ENCODE data around the gene TBKBP1.

TBKBP1 gene, protein sequence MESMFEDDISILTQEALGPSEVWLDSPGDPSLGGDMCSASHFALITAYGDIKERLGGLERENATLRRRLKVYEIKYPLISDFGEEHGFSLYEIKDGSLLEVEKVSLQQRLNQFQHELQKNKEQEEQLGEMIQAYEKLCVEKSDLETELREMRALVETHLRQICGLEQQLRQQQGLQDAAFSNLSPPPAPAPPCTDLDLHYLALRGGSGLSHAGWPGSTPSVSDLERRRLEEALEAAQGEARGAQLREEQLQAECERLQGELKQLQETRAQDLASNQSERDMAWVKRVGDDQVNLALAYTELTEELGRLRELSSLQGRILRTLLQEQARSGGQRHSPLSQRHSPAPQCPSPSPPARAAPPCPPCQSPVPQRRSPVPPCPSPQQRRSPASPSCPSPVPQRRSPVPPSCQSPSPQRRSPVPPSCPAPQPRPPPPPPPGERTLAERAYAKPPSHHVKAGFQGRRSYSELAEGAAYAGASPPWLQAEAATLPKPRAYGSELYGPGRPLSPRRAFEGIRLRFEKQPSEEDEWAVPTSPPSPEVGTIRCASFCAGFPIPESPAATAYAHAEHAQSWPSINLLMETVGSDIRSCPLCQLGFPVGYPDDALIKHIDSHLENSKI
- long read RNA-seq, donor 1, full-length matches to known transcripts: 1 of 1 reads
- long read RNA-seq, donor 1, partial matches to known transcripts: 0 of 1 reads
- long read RNA-seq, donor 1, other reads (novel, unspliced or antisense): 0 of 1 reads
- long read RNA-seq, donor 2: 0 reads
- long read RNA-seq, donor 3: 0 reads
- long read RNA-seq, donor 4, partial matches to known transcripts: 7 of 7 reads
- long read RNA-seq, donor 4, other reads (novel, unspliced or antisense): 0 of 7 reads
- long read RNA-seq, donor 5: 0 reads
- long read RNA-seq, donor 6, partial matches to known transcripts: 5 of 6 reads
- long read RNA-seq, donor 6, other reads (novel, unspliced or antisense): 0 of 6 reads
- long read RNA-seq, donor 7: 0 reads
- long read RNA-seq, donor 8, full-length matches to known transcripts: 1 of 1 reads
- long read RNA-seq, donor 8, partial matches to known transcripts: 0 of 1 reads
- long read RNA-seq, donor 8, other reads (novel, unspliced or antisense): 0 of 1 reads

DNA sequence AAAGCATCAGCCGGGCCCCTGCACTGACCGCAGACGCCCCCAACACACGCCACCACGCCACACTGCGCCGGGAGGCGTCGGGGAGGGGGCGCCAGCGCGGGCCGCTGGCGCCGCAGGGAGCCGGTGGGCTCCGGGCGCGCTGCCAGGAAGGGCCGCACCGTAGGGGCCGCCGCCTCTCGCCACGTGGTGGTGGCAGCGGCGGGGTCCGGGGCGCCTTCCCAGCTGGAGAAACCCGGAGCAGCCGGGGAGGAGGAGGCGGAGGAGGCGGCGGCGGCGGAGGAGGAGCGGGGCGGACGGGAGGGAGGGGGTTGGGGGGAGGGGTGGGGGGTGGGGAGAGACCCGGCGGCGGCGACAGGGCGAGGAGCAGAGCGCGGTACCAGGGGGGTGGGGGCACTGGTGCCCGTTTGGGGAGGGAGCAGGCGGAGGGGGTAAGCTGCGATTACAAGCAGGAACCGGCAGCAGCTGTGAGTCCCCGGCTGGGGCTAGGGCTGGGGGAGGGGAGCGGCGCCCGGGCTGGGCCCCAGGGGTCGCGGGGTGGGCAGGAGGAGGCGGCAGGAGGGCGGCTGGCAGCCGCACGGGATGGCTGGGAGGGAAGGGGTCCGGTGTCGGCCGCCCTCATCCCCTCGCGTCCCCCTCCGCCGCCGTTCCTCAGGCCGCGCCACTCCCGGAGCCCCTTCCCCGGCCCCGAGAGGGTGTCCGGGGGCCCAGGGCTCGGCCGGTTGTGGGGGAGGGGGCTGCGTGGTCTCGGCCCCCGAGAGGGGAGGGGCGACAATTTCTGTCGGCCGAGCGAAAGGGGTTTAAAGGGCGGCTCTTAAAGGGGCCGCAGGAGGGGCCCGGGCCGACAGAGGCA lies at the start of gene TBKBP1:
Gene TBKBP1, plus strand, starts transcription at position 431 of the 850 bp plus-strand sequence. CDS start 1,952 bp downstream, outside the sequence.
- peak; percentile 87 for DNase-seq

DNA sequence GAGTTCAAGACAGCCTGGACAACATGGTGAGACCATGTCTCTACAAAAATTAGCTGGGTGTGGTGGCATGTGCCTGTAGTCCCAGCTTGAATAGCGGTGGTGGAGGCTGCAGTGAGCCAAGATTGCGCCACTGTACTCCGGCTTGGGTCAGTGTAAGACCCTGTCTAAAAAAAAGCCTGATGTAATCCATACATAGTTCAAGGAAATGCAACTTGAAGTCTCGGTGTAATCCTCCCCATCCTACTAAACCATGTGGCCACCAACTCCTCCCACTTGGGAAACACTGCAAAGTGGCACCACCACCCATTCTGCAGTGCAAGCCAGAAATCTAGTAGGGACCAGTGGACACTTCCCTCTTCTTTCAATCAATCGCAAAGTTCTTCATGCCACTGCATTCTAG lies 49.6 kb upstream of the TBKBP1 start:
- no peak for DNase-seq

DNA sequence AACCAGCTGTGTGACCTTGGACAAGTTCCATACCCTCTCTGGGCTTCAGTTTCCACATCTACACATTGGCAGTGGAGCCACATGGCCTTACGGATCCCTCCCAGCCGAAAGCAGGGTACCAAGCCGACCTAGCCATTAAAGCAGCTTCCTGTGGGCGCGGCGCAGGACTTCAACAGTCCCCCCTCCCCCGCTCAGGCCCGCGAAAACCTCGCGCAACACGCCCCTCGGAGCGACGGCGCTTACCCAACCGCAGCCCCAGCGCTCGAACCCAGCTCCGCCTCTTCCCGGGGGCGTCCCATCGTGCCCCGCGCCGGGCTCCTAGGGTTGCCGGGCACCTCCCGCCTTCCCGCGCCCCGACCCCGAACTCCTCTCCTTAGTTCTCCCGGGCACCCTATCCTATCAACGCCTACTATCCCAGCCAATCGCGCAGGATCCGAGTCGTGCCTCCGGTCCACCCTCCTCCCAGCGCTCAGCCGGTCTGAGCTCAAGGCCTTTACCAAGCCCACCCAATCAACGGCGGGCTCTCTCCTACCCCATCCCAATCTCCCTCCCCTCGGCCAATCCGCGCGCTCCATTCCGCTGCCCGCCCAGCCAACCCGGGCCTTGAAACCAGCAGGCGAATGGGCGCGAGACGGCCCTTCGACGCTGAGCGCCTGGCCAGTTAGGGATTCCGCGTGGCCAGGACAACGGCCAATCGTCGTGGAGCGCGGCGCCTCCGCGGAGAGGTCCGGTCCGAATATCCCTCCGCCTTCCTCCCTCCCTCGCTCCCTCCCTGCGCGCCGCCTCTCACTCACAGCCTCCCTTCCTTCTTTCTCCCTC lies 44.6 kb upstream of the TBKBP1 start, which contains the start of gene KPNB1:
Gene KPNB1, plus strand, starts transcription at position 767 of the 819 bp plus-strand sequence. CDS start 326 bp downstream, outside the sequence.
- peak; percentile 91 for DNase-seq

DNA sequence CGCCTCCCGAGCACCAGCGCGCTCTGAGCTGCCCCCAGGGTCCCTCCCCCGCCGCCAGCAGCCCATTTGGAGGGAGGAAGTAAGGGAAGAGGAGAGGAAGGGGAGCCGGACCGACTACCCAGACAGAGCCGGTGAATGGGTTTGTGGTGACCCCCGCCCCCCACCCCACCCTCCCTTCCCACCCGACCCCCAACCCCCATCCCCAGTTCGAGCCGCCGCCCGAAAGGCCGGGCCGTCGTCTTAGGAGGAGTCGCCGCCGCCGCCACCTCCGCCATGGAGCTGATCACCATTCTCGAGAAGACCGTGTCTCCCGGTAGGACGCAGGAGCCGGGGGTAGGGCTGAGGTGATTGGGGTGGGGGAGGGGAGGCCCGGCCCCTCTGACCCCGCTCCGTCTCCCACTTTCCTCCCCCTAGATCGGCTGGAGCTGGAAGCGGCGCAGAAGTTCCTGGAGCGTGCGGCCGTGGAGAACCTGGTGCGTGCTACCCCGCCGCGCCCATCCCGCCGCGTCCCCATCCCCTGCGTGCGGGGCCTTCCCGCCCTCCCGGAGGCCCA lies 43.9 kb upstream of the TBKBP1 start:
- DNase-seq: peak; percentile 78

DNA sequence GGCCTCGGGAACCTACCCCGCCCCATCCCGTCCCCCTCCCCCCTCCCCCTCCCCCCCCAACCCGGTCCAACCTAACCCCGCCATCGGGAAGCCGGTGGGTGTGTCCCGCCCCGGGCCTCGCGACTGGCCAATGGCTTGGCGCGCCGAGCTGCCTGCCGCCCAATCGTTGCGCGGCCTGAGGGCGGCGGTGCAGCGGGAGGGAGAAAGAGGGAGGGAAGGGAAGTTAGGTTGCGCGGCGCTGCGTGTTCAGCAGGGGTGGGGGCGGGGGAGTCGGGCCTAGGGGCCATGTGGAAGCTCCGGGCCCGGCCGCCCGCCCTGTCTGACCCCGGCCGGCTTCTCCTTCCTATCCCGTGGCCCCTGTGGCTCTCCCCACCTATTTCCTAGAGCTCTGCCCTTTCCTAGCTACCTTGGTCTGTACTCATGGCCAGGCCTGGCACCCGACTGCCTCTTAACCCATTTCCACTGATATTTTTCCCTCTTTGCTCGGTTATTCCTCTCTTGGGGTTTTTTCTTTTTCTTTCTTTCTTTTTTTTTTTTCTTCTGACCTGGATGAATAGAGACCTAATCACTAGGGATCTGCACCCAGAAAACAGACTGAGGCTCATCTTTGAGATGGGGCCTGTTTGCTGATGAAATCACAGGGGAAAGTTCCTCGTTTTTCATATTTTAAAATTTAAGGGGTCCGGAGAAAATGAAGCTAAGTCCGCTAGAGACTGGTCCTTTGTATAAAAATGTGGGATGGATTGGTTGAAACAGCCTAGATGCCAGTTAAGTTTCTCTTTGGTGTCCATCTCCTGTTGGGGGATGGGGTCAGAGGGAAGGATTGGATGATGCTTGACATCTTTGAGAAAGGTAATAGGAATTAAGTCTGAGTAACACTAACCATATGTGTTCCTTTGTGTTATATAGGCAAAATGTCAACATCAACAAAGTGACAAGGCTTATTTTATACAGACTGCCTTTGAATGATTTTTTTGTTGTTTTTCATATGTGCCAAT lies 43.1 kb upstream of the TBKBP1 start:
- peak; percentile 77 for DNase-seq

DNA sequence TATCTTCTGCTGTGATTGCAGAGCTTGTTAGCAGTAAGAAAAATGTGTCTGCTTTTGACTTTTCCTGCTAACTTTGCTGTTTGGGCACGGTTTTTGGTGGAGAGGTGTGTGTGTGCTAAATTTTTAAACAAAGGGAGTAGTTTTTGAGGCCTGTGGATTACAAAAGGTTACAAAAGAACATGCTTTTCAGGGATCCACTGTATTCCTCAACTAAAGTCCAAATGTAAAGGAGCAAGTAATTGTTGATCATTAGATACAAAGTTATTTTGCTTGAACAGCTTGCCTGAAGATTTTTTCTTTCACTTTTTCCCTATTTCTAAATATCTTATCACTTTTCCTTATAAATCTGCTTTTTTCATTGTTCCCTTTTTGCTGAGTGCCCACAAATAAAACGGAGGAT lies 42.3 kb upstream of the TBKBP1 start:
- DNase-seq: no peak

DNA sequence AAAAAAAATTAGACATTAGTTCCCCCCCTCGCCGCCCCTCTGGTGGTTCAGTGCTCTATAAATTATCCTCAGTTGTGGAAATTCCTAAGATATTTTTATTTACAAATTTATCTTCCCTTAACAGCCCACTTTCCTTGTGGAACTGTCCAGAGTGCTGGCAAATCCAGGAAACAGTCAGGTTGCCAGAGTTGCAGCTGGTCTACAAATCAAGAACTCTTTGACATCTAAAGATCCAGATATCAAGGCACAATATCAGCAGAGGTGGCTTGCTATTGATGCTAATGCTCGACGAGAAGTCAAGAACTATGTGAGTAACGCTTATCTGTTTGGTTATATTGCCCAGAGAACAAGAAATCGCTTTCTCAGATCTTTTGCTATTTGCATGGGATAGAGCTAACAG lies 41.4 kb upstream of the TBKBP1 start:
- no peak for DNase-seq

DNA sequence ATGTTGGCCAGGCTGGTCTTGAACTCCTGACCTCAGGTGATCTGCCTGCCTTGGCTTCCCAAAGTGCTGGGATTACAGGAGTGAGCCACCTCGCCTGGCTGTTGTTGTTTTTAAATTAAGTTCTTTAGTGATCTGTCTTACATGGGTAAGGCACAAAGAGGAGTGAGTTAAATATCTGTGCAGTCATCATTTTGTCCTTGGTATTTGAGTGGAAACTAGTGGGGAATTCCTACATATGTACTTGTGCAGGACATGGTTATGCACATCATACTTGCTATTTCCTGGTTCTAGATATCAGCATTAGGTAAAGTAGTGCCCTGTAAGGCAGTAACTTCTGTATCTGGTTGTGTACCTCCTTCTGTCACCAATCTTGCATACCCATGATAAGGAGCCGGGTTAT lies 40.5 kb upstream of the TBKBP1 start:
- no peak for DNase-seq

DNA sequence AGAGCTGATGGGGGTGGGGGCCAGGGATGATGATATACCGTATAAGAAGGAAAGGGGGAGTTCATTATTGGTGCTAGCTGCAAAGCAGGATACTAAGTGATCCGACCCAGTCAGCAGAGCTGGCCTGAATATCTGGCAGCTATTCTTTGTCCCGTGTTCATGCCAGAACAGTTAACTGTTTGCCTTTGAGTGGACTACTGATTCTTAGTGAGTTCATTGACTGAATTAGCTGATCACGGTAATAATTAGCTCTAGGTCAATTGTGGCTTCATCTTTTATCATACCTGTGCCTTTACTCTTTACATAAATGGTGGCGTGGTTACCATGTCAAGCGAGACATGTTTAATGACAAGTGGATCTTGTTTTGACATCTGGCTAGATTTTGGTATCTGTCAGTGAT lies 39.0 kb upstream of the TBKBP1 start:
- no peak for DNase-seq

DNA sequence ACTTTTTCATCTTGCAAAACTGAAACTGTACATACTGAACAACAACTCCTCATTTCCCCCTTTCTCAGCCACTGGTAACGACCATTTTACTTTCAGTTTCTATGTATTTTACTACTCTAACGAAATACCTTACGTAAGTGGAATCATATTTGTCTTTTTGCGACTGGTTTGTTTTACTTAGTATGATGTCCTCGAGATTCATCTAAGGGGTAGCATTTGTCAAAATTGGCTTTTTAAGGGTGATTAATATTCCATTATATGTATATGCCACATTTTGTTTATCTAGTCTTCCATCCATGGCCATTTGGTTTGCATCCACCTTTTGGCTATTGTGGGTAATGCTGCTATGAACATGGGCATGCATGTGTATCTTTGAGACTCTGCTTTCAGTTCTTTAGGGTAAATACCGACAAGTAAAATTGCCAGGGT lies 33.9 kb upstream of the TBKBP1 start:
- DNase-seq: no peak

DNA sequence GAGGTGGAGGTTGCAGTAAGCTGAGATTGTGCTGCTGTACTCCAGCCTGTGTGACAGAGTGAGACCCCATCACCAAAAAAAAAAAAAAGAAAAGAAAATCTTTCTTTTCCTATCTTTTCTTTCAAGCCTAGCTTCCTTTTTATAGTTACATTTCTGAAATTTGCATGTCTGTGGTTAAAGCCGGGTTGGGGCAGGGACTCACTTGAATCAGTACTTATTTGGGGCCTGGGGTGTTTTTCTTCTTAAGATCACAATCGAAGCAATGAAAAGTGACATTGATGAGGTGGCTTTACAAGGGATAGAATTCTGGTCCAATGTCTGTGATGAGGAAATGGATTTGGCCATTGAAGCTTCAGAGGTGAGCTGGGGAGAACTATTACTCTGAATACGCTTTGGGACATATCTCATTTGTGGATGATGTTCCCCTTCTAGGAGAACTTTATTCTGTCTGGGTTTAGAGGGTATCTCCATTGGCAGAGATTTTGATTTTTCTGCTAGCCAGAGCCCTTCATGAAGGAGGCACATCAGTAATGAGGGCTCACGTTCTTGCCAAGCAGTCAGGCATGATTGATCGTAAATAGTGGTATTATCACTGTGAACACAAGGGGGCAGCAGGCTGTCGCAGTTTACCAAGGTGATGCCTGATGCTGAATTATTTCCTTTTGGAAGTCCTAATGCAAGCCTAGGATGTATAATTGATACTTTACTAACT lies 29.9 kb upstream of the TBKBP1 start:
- peak; percentile 37 for DNase-seq

DNA sequence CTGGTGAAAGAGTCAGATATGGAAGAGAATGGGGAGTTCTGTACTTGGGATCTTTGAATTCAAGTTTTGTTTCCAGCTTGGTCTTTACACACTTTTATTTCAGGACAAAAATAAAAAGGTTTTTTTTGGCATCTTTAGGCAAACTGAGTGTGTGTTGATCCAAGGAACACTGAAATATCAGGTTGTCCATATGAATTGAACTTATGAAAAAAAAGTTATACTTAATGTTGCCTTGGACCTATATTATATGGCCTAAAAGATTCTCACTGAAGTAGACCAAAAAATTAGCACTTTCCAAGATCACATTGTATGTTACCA lies 29.4 kb upstream of the TBKBP1 start:
- DNase-seq: no peak

DNA sequence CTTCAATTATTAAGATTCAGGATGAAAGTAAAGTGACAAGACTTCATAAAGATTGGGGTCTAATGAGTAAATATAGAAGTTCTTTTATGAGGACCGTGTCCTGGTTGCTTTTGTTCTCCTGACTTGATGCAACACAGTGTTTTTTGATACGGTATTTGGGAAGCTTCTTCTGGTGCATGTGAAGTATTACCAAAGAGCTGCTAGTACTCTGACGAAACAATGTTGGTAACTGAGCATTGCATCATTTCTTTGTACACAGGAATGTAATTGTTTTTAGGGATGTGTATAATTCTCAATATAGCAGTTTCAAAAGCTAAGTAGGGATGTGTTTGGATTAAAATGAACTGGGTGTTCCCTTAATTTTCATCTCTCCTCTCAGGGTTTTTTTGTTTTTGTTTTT lies 28.3 kb upstream of the TBKBP1 start:
- no peak for DNase-seq

DNA sequence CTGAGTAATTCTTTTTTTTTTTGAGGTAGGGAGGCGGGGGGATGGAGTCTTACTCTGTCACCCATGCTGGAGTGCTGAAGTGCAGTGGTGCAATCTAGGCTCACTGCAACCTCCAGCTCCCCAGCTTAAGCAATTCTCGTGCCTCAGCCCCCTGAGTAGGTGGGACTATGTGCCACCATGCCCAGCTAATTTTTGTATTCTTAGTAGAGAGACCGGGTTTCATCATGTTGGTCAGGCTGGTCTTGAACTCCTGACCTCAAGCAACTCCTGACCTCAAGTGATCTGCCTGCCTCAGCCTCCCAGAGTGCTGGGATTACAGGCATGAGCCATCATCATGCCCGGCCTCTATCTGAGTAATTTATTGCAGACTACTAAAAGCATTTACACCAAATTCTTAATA lies 24.9 kb upstream of the TBKBP1 start:
- no peak for DNase-seq

DNA sequence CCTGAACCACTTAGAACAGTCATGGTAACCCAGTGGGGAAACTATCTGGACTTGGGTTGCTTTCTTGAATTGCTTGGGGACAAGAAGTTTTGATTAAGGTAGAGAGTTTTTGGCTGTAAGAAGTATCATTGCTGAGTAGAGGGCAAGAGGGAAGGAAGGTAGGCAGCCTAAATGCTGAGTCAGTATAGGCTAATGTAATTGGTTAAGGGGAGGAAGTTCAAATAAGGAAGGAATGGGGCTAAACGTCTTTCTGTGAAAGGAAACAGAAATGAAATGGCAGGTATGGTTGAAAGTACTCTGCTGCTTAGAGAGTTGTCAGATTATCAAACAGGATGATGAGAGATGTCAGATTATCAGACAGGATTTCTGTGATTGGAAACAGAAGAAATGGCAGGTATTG lies 23.9 kb upstream of the TBKBP1 start:
- DNase-seq: no peak

DNA sequence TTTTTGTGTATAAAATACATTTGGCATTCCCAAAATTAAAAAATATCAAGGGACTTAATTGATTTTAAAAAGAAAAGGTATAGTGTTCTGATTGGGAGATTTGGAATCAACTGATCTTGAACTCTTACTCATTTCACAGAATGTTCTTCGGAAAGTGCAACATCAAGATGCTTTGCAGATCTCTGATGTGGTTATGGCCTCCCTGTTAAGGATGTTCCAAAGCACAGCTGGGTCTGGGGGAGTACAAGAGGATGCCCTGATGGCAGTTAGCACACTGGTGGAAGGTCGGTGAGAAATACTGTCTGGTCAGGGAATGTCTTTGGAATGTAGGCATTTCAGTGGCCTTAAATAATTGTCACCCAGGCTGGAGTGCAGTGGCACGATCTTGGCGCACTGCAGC lies 19.5 kb upstream of the TBKBP1 start:
- no peak for DNase-seq

DNA sequence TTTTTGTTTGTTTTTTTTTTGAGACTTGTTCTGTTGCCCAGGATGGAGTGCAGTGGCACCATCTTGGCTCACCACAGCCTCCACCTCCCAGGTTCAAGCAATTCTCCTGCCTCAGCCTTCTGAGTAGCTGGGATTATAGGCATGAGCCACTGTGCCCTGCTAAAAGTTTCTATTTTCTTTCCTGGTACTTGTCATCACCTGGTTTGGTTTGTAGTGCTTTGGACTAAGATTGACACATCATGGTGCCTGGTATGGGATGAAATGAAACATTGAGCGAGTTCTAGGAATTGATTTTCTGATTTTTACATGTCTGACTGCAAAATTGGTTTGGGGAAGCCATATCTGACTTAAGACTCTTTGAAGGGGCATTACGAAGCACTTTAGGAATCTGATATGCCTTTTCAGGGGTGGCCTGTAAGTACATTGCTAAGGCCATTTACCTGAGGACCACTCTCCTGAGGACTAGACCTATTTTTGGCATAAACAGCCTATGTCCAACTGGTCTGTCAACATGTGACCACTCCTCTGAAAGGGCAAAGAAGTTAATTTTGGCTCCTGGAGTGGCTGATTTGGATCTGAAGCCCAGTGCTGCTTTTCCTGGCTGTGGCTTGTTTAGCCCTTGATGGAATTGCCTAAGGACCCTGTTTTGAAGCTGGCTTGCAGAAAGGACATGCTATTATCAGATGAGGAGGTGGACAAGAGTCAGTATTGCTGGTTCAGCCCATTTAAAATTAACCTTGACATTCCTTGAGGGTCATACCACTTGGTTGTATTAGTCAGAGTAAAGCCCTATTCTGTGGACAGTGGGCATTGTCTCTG lies 18.4 kb upstream of the TBKBP1 start:
- DNase-seq: no peak

DNA sequence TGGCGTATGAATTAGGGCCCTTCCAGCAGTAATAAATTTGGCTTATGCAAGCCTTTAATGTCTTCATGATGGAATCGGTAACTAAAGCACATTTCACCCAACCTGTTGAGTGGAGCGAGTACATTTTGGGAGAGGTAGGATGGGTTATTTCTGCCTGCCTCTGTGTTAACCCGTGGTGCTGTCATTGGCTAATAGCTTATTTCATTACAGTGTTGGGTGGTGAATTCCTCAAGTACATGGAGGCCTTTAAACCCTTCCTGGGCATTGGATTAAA lies 17.8 kb upstream of the TBKBP1 start:
- no peak for DNase-seq

Measured in right kidney (tissue), 9 donors.